GM12892 (cell line): ENCODE data around the gene NUPR2.

Experiments used
- POLR2A ChIP-seq: IDR thresholded peaks from 2 replicates; pipeline ENCODE4 v1.6.1; 2011; ENCODE audit warnings: low read depth, low read length, control low read depth
- POLR2AphosphoS5 ChIP-seq: IDR thresholded peaks from 2 replicates; pipeline ENCODE4 v1.6.1; 2011; ENCODE audit warnings: low read depth, low read length, control low read depth
- TAF1 ChIP-seq: IDR thresholded peaks from 2 replicates; pipeline ENCODE4 v1.6.1; 2011; ENCODE audit warnings: low read depth, mild to moderate bottlenecking, control low read depth, low read length, borderline replicate concordance

GRCh38 chr7:56107954-56108258, 8.3 kb downstream of the NUPR2 start:
- no peak for TF ChIP-seq POLR2A
- no peak for TF ChIP-seq POLR2AphosphoS5
- no peak for TF ChIP-seq TAF1
